Measurements from ENCODE around the gene TSPAN15.

TSPAN15 gene

GRCh38 chr10:69497611-69498390 lies 46.5 kb downstream of the TSPAN15 start:
- Mint-ChIP-seq H3K36me3 (ENCODE audit: low read depth) (no peaks in the 10 kb centered on the region), H3K27me3 (ENCODE audit: low read depth) (no peaks in the 10 kb centered on the region), H3K27ac (no peak overlapping the region), H3K9me3 (no peaks in the 10 kb centered on the region), H3K4me3 (no peak overlapping the region), H3K4me1 (ENCODE audit: low read depth) (no peaks in the 10 kb centered on the region)
- DNase-seq (ENCODE audit: low spot score): no peak

- no peaks in the 10 kb centered on the region for H3K4me1 Mint-ChIP-seq (ENCODE audit: low read depth)
Measured at GRCh38 chr10:69498711-69499471, 47.6 kb downstream of the TSPAN15 start.

GRCh38 chr10:69499726-69500689 lies 48.7 kb downstream of the TSPAN15 start:
- Mint-ChIP-seq H3K27ac (no peak overlapping the region), H3K4me3 (no peak overlapping the region), H3K27me3 (ENCODE audit: low read depth) (no peaks in the 10 kb centered on the region), H3K4me1 (ENCODE audit: low read depth) (no peaks in the 10 kb centered on the region), H3K36me3 (ENCODE audit: low read depth) (no peaks in the 10 kb centered on the region), H3K9me3 (no peaks in the 10 kb centered on the region)
- DNase-seq (ENCODE audit: low spot score): no peak

More at GRCh38 chr10:69498711-69499471, 47.6 kb downstream of the TSPAN15 start:
- Mint-ChIP-seq H3K9me3 (no peaks in the 10 kb centered on the region), H3K27ac (no peak overlapping the region), H3K36me3 (ENCODE audit: low read depth) (no peaks in the 10 kb centered on the region), H3K4me3 (no peak overlapping the region), H3K27me3 (ENCODE audit: low read depth) (no peaks in the 10 kb centered on the region)
- DNase-seq (ENCODE audit: low spot score): no peak

GRCh38 chr10:69500864-69501468 lies 49.7 kb downstream of the TSPAN15 start:
- H3K4me1 Mint-ChIP-seq (ENCODE audit: low read depth): no peaks in the 10 kb centered on the region
- H3K27ac Mint-ChIP-seq: no peak overlapping the region
- H3K27me3 Mint-ChIP-seq (ENCODE audit: low read depth): no peaks in the 10 kb centered on the region
- no peaks in the 10 kb centered on the region for H3K9me3 Mint-ChIP-seq
- no peak for DNase-seq (ENCODE audit: low spot score)
- no peaks in the 10 kb centered on the region for H3K36me3 Mint-ChIP-seq (ENCODE audit: low read depth)
- H3K4me3 Mint-ChIP-seq: no peak overlapping the region

GRCh38 chr10:69501657-69502056 lies 50.4 kb downstream of the TSPAN15 start:
- H3K9me3 Mint-ChIP-seq: no peaks in the 10 kb centered on the region
- DNase-seq (ENCODE audit: low spot score): no peak
- no peak overlapping the region for H3K27ac Mint-ChIP-seq
- H3K4me3 Mint-ChIP-seq: no peak overlapping the region
- H3K36me3 Mint-ChIP-seq (ENCODE audit: low read depth): no peaks in the 10 kb centered on the region
- no peaks in the 10 kb centered on the region for H3K4me1 Mint-ChIP-seq (ENCODE audit: low read depth)
- H3K27me3 Mint-ChIP-seq (ENCODE audit: low read depth): no peaks in the 10 kb centered on the region

- H3K4me3 Mint-ChIP-seq: no peak overlapping the region
- no peaks in the 10 kb centered on the region for H3K27me3 Mint-ChIP-seq (ENCODE audit: low read depth)
- no peaks in the 10 kb centered on the region for H3K9me3 Mint-ChIP-seq
- DNase-seq (ENCODE audit: low spot score): no peak
- no peaks in the 10 kb centered on the region for H3K36me3 Mint-ChIP-seq (ENCODE audit: low read depth)
- H3K4me1 Mint-ChIP-seq (ENCODE audit: low read depth): peaks cover 2% of the 10 kb centered on the region
- H3K27ac Mint-ChIP-seq: no peak overlapping the region
Measured at GRCh38 chr10:69502589-69502988, 51.3 kb downstream of the TSPAN15 start.

GRCh38 chr10:69503001-69503895 lies 52.0 kb downstream of the TSPAN15 start:
- H3K27me3 Mint-ChIP-seq (ENCODE audit: low read depth): no peaks in the 10 kb centered on the region
- no peak overlapping the region for H3K4me3 Mint-ChIP-seq
- no peaks in the 10 kb centered on the region for H3K9me3 Mint-ChIP-seq
- H3K4me1 Mint-ChIP-seq (ENCODE audit: low read depth): peaks cover 7% of the 10 kb centered on the region
- no peak overlapping the region for H3K27ac Mint-ChIP-seq
- H3K36me3 Mint-ChIP-seq (ENCODE audit: low read depth): no peaks in the 10 kb centered on the region
- no peak for DNase-seq (ENCODE audit: low spot score)

- H3K9me3 Mint-ChIP-seq: no peaks in the 10 kb centered on the region
- no peaks in the 10 kb centered on the region for H3K27me3 Mint-ChIP-seq (ENCODE audit: low read depth)
- no peak overlapping the region for H3K27ac Mint-ChIP-seq
- no peak for DNase-seq (ENCODE audit: low spot score)
- no peaks in the 10 kb centered on the region for H3K36me3 Mint-ChIP-seq (ENCODE audit: low read depth)
- peaks cover 7% of the 10 kb centered on the region for H3K4me1 Mint-ChIP-seq (ENCODE audit: low read depth)
- H3K4me3 Mint-ChIP-seq: no peak overlapping the region
Measured at GRCh38 chr10:69503896-69504265, 52.6 kb downstream of the TSPAN15 start.

- peaks cover 7% of the 10 kb centered on the region for H3K4me1 Mint-ChIP-seq (ENCODE audit: low read depth)
- H3K9me3 Mint-ChIP-seq: no peaks in the 10 kb centered on the region
- no peak overlapping the region for H3K27ac Mint-ChIP-seq
- H3K27me3 Mint-ChIP-seq (ENCODE audit: low read depth): peaks cover 4% of the 10 kb centered on the region
- no peak for DNase-seq (ENCODE audit: low spot score)
- H3K36me3 Mint-ChIP-seq (ENCODE audit: low read depth): no peaks in the 10 kb centered on the region
- H3K4me3 Mint-ChIP-seq: no peak overlapping the region
Measured at GRCh38 chr10:69504576-69505250, 53.4 kb downstream of the TSPAN15 start.

- peaks cover 7% of the 10 kb centered on the region for H3K4me1 Mint-ChIP-seq (ENCODE audit: low read depth)
- no peak overlapping the region for H3K4me3 Mint-ChIP-seq
- H3K27ac Mint-ChIP-seq: no peak overlapping the region
- no peak for DNase-seq (ENCODE audit: low spot score)
- H3K36me3 Mint-ChIP-seq (ENCODE audit: low read depth): no peaks in the 10 kb centered on the region
- H3K27me3 Mint-ChIP-seq (ENCODE audit: low read depth): peaks cover 13% of the 10 kb centered on the region
- H3K9me3 Mint-ChIP-seq: no peaks in the 10 kb centered on the region
Measured at GRCh38 chr10:69505636-69506318, 54.5 kb downstream of the TSPAN15 start.

- H3K9me3 Mint-ChIP-seq: no peaks in the 10 kb centered on the region
- no peak overlapping the region for H3K4me3 Mint-ChIP-seq
- peaks cover 19% of the 10 kb centered on the region for H3K27me3 Mint-ChIP-seq (ENCODE audit: low read depth)
- no peak overlapping the region for H3K27ac Mint-ChIP-seq
- H3K4me1 Mint-ChIP-seq (ENCODE audit: low read depth): peaks cover 7% of the 10 kb centered on the region
- no peaks in the 10 kb centered on the region for H3K36me3 Mint-ChIP-seq (ENCODE audit: low read depth)
- DNase-seq (ENCODE audit: low spot score): no peak
Measured at GRCh38 chr10:69506487-69506833, 55.2 kb downstream of the TSPAN15 start.

All from T-helper 2 cell treated with Interferon-gamma antibody and Interleukin-4, amounts not matched to agents 5 μg/mL and 100 μg/mL, for 36 hours (primary cell).